Body of pancreas (tissue), 2 donors: ENCODE results near the gene USP33. TPM values are rescaled to one million over a fixed set of nuclear protein-coding genes. Genes with fewer than 3 reads are reported as not detected.

Experiments
- total RNA-seq, 2 donors: library from RNA; depleted of rRNA; stranded (reverse); fragments of >200 nt; gene quantifications; one replicate each; pipeline ENCODE4 v1.1.0, GENCODE V29; 2016

The USP33 gene
- total RNA-seq, 2 donors from 2014 or later: 53.1 to 65.1 TPM

Other genes starting within 250 kb of the USP33 start
- 100 to 1,000 TPM in 1 of 2 donors, 10 to 100 TPM in 1; 26.0 to 100 TPM for gene ZZZ3, start 77.2 kb downstream of the USP33 start, total RNA-seq
- gene MIGA1, start 19.8 kb upstream of the USP33 start, total RNA-seq: 10 to 100 TPM in 1 of 2 donors, 1 to 10 TPM in 1; 6.6 to 10.4 TPM
- gene NEXN, start 128.8 kb upstream of the USP33 start, total RNA-seq: 10 to 100 TPM in 1 of 2 donors, 1 to 10 TPM in 1; 7.5 to 13.2 TPM
- 10 to 100 TPM; 56.7 to 63.8 TPM for gene FUBP1, start 219.2 kb upstream of the USP33 start, total RNA-seq
- 10 to 100 TPM; 20.2 to 24.1 TPM for gene DNAJB4, start 245.1 kb upstream of the USP33 start, total RNA-seq